ENCODE results near the gene CAND1. TPM values are rescaled to one million over a fixed set of nuclear protein-coding genes. Genes with fewer than 3 reads are reported as not detected.

The CAND1 gene
- total and polyA plus RNA-seq, 2 of the 8 experiments (the other 6 are each of a cell fraction or from before 2014, with no cell fraction given), result 39.4 to 271 TPM

- TF ChIP-seq RAD21 (IDR thresholded peaks at IDR 0.05 in 1 of 2, conservative IDR thresholded peaks at IDR 0.05 in 1 of 2; ENCODE audit: low read depth in 2 of 2, low read length in 2 of 2) (no peak), POLR2A (IDR thresholded peaks at IDR 0.05; ENCODE audit: control extremely low read depth in 1 of 2, low read depth in 2 of 2, low read length in 2 of 2) (no peak), CHD1 (IDR thresholded peaks at IDR 0.05; ENCODE audit: low read depth, low read length) (no peak), GTF2F1 (IDR thresholded peaks at IDR 0.05; ENCODE audit: borderline replicate concordance, low read depth, low read length) (no peak), SAP30 (IDR thresholded peaks at IDR 0.05; ENCODE audit: insufficient read depth, insufficient replicate concordance, low read length) (no peak)
Observed at GRCh38 chr12:67352682-67353081, 83.5 kb downstream of the CAND1 start (continued).
